SK-N-SH (cell line): ENCODE results near the gene PCSK2.

ENCODE experiments used
- CTCF ChIP-seq: fragments of 200-600 bp; sonication (generic); IDR thresholded peaks from 2 replicates; pipeline ENCODE4 v1.6.1; 2017; ENCODE audit warnings: antibody characterized with exemption, mild to moderate bottlenecking, moderate library complexity
- EP300 ChIP-seq, 2 experiments: IDR thresholded peaks; 2 replicates each; pipeline versions ENCODE4 v1.4.0 to v1.6.1; 2012; ENCODE audit warnings: borderline replicate concordance in 1 of 2, low read depth in 1 of 2, low read length in 1 of 2
- FOXJ3 ChIP-seq: sonication (generic); formaldehyde crosslinking; IDR thresholded peaks from 2 replicates; pipeline ENCODE4 v1.5.1; 2020; ENCODE audit warnings: mild to moderate bottlenecking, missing genetic modification reagents
- RXRA ChIP-seq: IDR thresholded peaks from 2 replicates; pipeline ENCODE4 v1.4.0; 2012; ENCODE audit warnings: low read depth, mild to moderate bottlenecking, borderline replicate concordance
- TCF12 ChIP-seq: IDR thresholded peaks from 2 replicates; pipeline ENCODE4 v1.4.0; 2012

- no peak for TF ChIP-seq RXRA
- TF ChIP-seq EP300 (IDR thresholded peaks at IDR 0.05; ENCODE audit: borderline replicate concordance in 1 of 2, low read depth in 1 of 2, low read length in 1 of 2): no peak
- TF ChIP-seq FOXJ3: no peak
- TF ChIP-seq TCF12: no peak
- no peak for TF ChIP-seq CTCF
Measured at GRCh38 chr20:17529586-17529985, 302.7 kb downstream of the PCSK2 start.
